Breast epithelium (tissue), 4 donors: Measurements from ENCODE around the gene EML1. TPM values are rescaled to one million over a fixed set of nuclear protein-coding genes. Genes with fewer than 3 reads are reported as not detected.

ENCODE experiments used
- DNase-seq, 2 donors: peaks; one replicate each; pipeline ENCODE4 v3.0.0-alpha.2; 2019; ENCODE audit warnings: low spot score in 2 of 2
- H3K27ac ChIP-seq, 2 donors: fragments of 200-600 bp; sonication (generic) in 1 of 2; one replicate each; pipeline ENCODE4 v1.5.1; 2016 to 2019; ENCODE audit warnings: mild to moderate bottlenecking in 1 of 2
- H3K27me3 ChIP-seq, 2 donors: fragments of 200-600 bp; sonication (generic) in 1 of 2; one replicate each; pipeline versions ENCODE4 v1.5.1 to v1.6.0; 2017 to 2019; ENCODE audit warnings: control low read depth in 1 of 2, mild to moderate bottlenecking in 1 of 2
- H3K36me3 ChIP-seq: fragments of 200-600 bp; one replicate; pipeline ENCODE4 v1.5.1; 2019
- H3K4me1 ChIP-seq, 2 donors: fragments of 200-600 bp; sonication (generic); one replicate each; pipeline ENCODE4 v1.5.1; 2016 to 2019; ENCODE audit warnings: control low read depth in 1 of 2
- H3K4me3 ChIP-seq, 3 donors: fragments of 200-600 bp; sonication (generic); 1 replicate in 2 of 3; 2 replicates in 1 of 3; pipeline ENCODE4 v1.5.1; 2016 to 2019; ENCODE audit warnings: mild to moderate bottlenecking in 3 of 3, moderate library complexity in 2 of 3
- H3K9me3 ChIP-seq, 2 donors: fragments of 200-600 bp; sonication (generic) in 1 of 2; one replicate each; pipeline ENCODE4 v1.5.1; 2016 to 2019; ENCODE audit warnings: control low read depth in 1 of 2
- CTCF ChIP-seq, 3 donors: fragments of 450-650 bp; IDR thresholded peaks; one replicate each; pipeline ENCODE4 v1.5.1; 2016 to 2017; ENCODE audit warnings: antibody characterized with exemption in 3 of 3, mild to moderate bottlenecking in 3 of 3, moderate library complexity in 3 of 3
- POLR2A ChIP-seq: fragments of 450-650 bp; IDR thresholded peaks from one replicate; pipeline ENCODE4 v1.6.1; 2016; ENCODE audit warnings: antibody characterized with exemption, mild to moderate bottlenecking, moderate library complexity
- POLR2AphosphoS5 ChIP-seq, 3 donors: sonication (generic); formaldehyde crosslinking; IDR thresholded peaks; one replicate each; pipeline ENCODE4 v1.6.1; 2017; ENCODE audit warnings: antibody characterized with exemption in 3 of 3
- intact Hi-C: fragments of 100-400 bp; cut with DNase I; formaldehyde crosslinking; loops from one replicate; pipeline ENCODE4 v1.15.1; 2023; ENCODE audit warnings: low total_unique reads
- total RNA-seq, 3 donors: library from RNA; depleted of rRNA; stranded (reverse); fragments of >200 nt; gene quantifications; one replicate each; pipeline ENCODE4 v1.1.0, GENCODE V29; 2016

The EML1 gene
- total RNA-seq, 3 donors from 2014 or later, result 11.3 to 26.1 (median 25.9) TPM

- intact Hi-C loops, result no loop called here
- DNase-seq, result no peak
- Histone ChIP-seq H3K9me3 (no peaks in the 10 kb centered on the region), H3K36me3 (no peaks in the 10 kb centered on the region), H3K27me3 (no peaks in the 10 kb centered on the region), H3K4me3 (no peak overlapping the region), H3K27ac (no peak overlapping the region), H3K4me1 (no peaks in the 10 kb centered on the region)
- no peak for TF ChIP-seq POLR2AphosphoS5 (IDR thresholded peaks at IDR 0.05)
- TF ChIP-seq POLR2A, result no peak
- TF ChIP-seq CTCF (IDR thresholded peaks at IDR 0.05), result no peak
Measured at GRCh38 chr14:99986396-99986795, 193.2 kb downstream of the EML1 start.

GRCh38 chr14:99989032-99989431, 195.8 kb downstream of the EML1 start:
- Histone ChIP-seq H3K36me3 (no peaks in the 10 kb centered on the region), H3K9me3 (no peaks in the 10 kb centered on the region), H3K27ac (no peak overlapping the region), H3K4me1 (no peaks in the 10 kb centered on the region), H3K4me3 (no peak overlapping the region), H3K27me3 (no peaks in the 10 kb centered on the region)
- no peak for DNase-seq
- TF ChIP-seq CTCF (IDR thresholded peaks at IDR 0.05), result no peak
- TF ChIP-seq POLR2A, result no peak
- no peak for TF ChIP-seq POLR2AphosphoS5 (IDR thresholded peaks at IDR 0.05)
- intact Hi-C loops, result no loop called here

- DNase-seq, result no peak
- H3K27me3 ChIP-seq, result no peaks in the 10 kb centered on the region
- H3K27ac ChIP-seq, result no peak overlapping the region
- no peaks in the 10 kb centered on the region for H3K4me1 ChIP-seq
- H3K36me3 ChIP-seq, result no peaks in the 10 kb centered on the region
- TF ChIP-seq CTCF (IDR thresholded peaks at IDR 0.05) (no peak), POLR2A (no peak), POLR2AphosphoS5 (IDR thresholded peaks at IDR 0.05) (no peak)
- intact Hi-C loops, result loop anchor here (10.0 kb wide), 1 partner anchor 204 kb away; no protein-coding TSS in a partner anchor
- H3K9me3 ChIP-seq, result no peaks in the 10 kb centered on the region
- H3K4me3 ChIP-seq, result no peak overlapping the region
Measured at GRCh38 chr14:99990268-99991170, 197.3 kb downstream of the EML1 start.

- Histone ChIP-seq H3K27ac (no peak overlapping the region), H3K9me3 (no peaks in the 10 kb centered on the region), H3K4me3 (no peak overlapping the region), H3K36me3 (no peaks in the 10 kb centered on the region), H3K4me1 (no peaks in the 10 kb centered on the region), H3K27me3 (no peaks in the 10 kb centered on the region)
- intact Hi-C loops, result loop anchor here (10.0 kb wide), 1 partner anchor 203 kb away; no protein-coding TSS in a partner anchor
- DNase-seq, result no peak
- TF ChIP-seq POLR2A (no peak), CTCF (IDR thresholded peaks at IDR 0.05) (no peak), POLR2AphosphoS5 (IDR thresholded peaks at IDR 0.05) (no peak)
Measured at GRCh38 chr14:99991331-99991730, 198.1 kb downstream of the EML1 start.

Other genes with a start within 250 kb of the EML1 start
- 1 to 10 TPM; 1.3 to 8.3 (median 4.3) TPM for gene CCDC85C, start 189.2 kb upstream of the EML1 start, total RNA-seq
- 1 to 10 TPM; 1.3 to 4.6 (median 2.3) TPM for gene HHIPL1, start 148.3 kb upstream of the EML1 start, total RNA-seq
- 1 to 10 TPM; 1.6 to 5.2 (median 2.6) TPM for gene CYP46A1, start 109.1 kb upstream of the EML1 start, total RNA-seq